ENCODE measurements around the gene DDX23. TPM values are rescaled to one million over a fixed set of nuclear protein-coding genes. Genes with fewer than 3 reads are reported as not detected.
"Not testable (repeated sequence)": the region's sequence is repeated elsewhere in the genome, so short reads cannot be mapped to it uniquely, and the experiment has no call there.

The DDX23 gene
- total RNA-seq, 4 donors from 2014 or later: 66.8 to 85.8 (median 73.0) TPM

GRCh38 chr12:48854488-48854887 lies 2.5 kb upstream of the DDX23 start:
- Histone ChIP-seq H3K27ac (no peak overlapping the region), H3K4me1 (peaks cover 0 to 32% (median 14%) of the 10 kb centered on the region in 3 donors), H3K27me3 (no peaks in the 10 kb centered on the region), H3K9me3 (no peaks in the 10 kb centered on the region), H3K36me3 (peaks cover 0 to 6% of the 10 kb centered on the region in 2 donors), H3K4me3 (no peak overlapping the region)
- no peak for ATAC-seq
- WGBS, 2 donors (ENCODE audit: low coverage in 1 of 2): no CpG with 5 or more reads among the region's 4 CpGs
- TF ChIP-seq POLR2AphosphoS5 (IDR thresholded peaks at IDR 0.05) (no peak), CTCF (IDR thresholded peaks at IDR 0.05) (no peak), POLR2A (IDR thresholded peaks at IDR 0.05) (no peak), EP300 (IDR thresholded peaks at IDR 0.05) (no peak)

GRCh38 chr12:48852734-48853688 lies 1.0 kb upstream of the DDX23 start:
- Histone ChIP-seq H3K9me3 (no peaks in the 10 kb centered on the region), H3K4me1 (peaks cover 0 to 43% (median 14%) of the 10 kb centered on the region in 3 donors), H3K27me3 (no peaks in the 10 kb centered on the region), H3K36me3 (peaks cover 0 to 10% of the 10 kb centered on the region in 2 donors), H3K27ac (peak overlapping the region; percentile 10 to 92 (median 88)), H3K4me3 (peak overlapping the region; percentile 49 to 91)
- WGBS, 2 donors (ENCODE audit: low coverage in 1 of 2): 1 to 2% methylated on average over 6 to 10 of the region's 11 CpGs
- TF ChIP-seq CTCF (IDR thresholded peaks at IDR 0.05): peak in 3 of 4 experiments; percentile 86 to 97 (median 97)
- TF ChIP-seq EP300 (IDR thresholded peaks at IDR 0.05): no peak
- ATAC-seq: peak; percentile 37

- not testable (repeated sequence) for H3K27me3 ChIP-seq, H3K4me3 ChIP-seq, H3K4me1 ChIP-seq, ATAC-seq, H3K27ac ChIP-seq, H3K9me3 ChIP-seq
- H3K36me3 ChIP-seq: peaks cover 6 to 88% of the 10 kb centered on the region in 2 donors
- no CpG with 5 or more reads among the region's 29 CpGs for WGBS, 2 donors (ENCODE audit: low coverage in 1 of 2)
Measured at GRCh38 chr12:48842021-48842420, 9.9 kb downstream of the DDX23 start.

GRCh38 chr12:48838048-48838447 lies 13.9 kb downstream of the DDX23 start:
- no peak overlapping the region for H3K4me3 ChIP-seq
- no peaks in the 10 kb centered on the region for H3K27me3 ChIP-seq
- no peaks in the 10 kb centered on the region for H3K4me1 ChIP-seq
- peaks cover 4 to 96% of the 10 kb centered on the region in 2 donors for H3K36me3 ChIP-seq
- no peak overlapping the region for H3K27ac ChIP-seq
- WGBS, 2 donors (ENCODE audit: low coverage in 1 of 2): 80 to 100% methylated on average over 1 of the region's 4 CpGs
- no peak for ATAC-seq
- no peaks in the 10 kb centered on the region for H3K9me3 ChIP-seq
- TF ChIP-seq CTCF (IDR thresholded peaks at IDR 0.05) (no peak), EP300 (IDR thresholded peaks at IDR 0.05) (no peak), POLR2A (IDR thresholded peaks at IDR 0.05) (no peak), POLR2AphosphoS5 (IDR thresholded peaks at IDR 0.05) (no peak)

- H3K4me1 ChIP-seq: no peaks in the 10 kb centered on the region
- TF ChIP-seq EP300 (IDR thresholded peaks at IDR 0.05) (no peak), CTCF (IDR thresholded peaks at IDR 0.05) (no peak)
- H3K36me3 ChIP-seq: peaks cover 0 to 100% of the 10 kb centered on the region in 2 donors
- no peak overlapping the region for H3K4me3 ChIP-seq
- H3K9me3 ChIP-seq: no peaks in the 10 kb centered on the region
- no peak for ATAC-seq
- no peaks in the 10 kb centered on the region for H3K27me3 ChIP-seq
- 65 to 87% methylated on average over 3 to 9 of the region's 12 CpGs for WGBS, 2 donors (ENCODE audit: low coverage in 1 of 2)
- no peak overlapping the region for H3K27ac ChIP-seq
Measured at GRCh38 chr12:48832321-48833060, 19.5 kb downstream of the DDX23 start.
